ENCODE data around the gene TNFRSF9. TPM values are rescaled to one million over a fixed set of nuclear protein-coding genes. Genes with fewer than 3 reads are reported as not detected.
"Not testable (repeated sequence)": the region's sequence is repeated elsewhere in the genome, so short reads cannot be mapped to it uniquely, and the experiment has no call there.

TNFRSF9 gene
- total RNA-seq, 1 donor from 2014 or later = 57.0 TPM

- Mint-ChIP-seq H3K27me3 (ENCODE audit: insufficient read depth) (peaks cover 2% of the 10 kb centered on the region), H3K36me3 (ENCODE audit: low read depth) (peaks cover 3% of the 10 kb centered on the region), H3K27ac (peak overlapping the region; percentile 95), H3K4me1 (ENCODE audit: low read depth) (peaks cover 41% of the 10 kb centered on the region), H3K9me3 (no peaks in the 10 kb centered on the region), H3K4me3 (peak overlapping the region; percentile 89)
- intact Hi-C loops (cut with micrococcal nuclease) = no loop called here
- DNase-seq (ENCODE audit: low spot score) = no peak
Measured at GRCh38 chr1:7954683-7955082, 14.0 kb upstream of the TNFRSF9 start.

- peaks cover 2% of the 10 kb centered on the region for H3K27me3 Mint-ChIP-seq (ENCODE audit: insufficient read depth)
- peak; percentile 83 for DNase-seq (ENCODE audit: low spot score)
- H3K9me3 Mint-ChIP-seq = no peaks in the 10 kb centered on the region
- H3K36me3 Mint-ChIP-seq (ENCODE audit: low read depth) = peaks cover 3% of the 10 kb centered on the region
- H3K4me3 Mint-ChIP-seq = peak overlapping the region; percentile 89
- H3K27ac Mint-ChIP-seq = peak overlapping the region; percentile 95
- intact Hi-C loops (cut with micrococcal nuclease) = no loop called here
- peaks cover 42% of the 10 kb centered on the region for H3K4me1 Mint-ChIP-seq (ENCODE audit: low read depth)
Measured at GRCh38 chr1:7953850-7954609, 13.4 kb upstream of the TNFRSF9 start.

GRCh38 chr1:7952791-7953190, 12.2 kb upstream of the TNFRSF9 start:
- DNase-seq (ENCODE audit: low spot score); H3K36me3 Mint-ChIP-seq (ENCODE audit: low read depth); intact Hi-C loops (cut with micrococcal nuclease); H3K27ac Mint-ChIP-seq; H3K4me3 Mint-ChIP-seq; H3K27me3 Mint-ChIP-seq (ENCODE audit: insufficient read depth); H3K9me3 Mint-ChIP-seq: not testable (repeated sequence)
- H3K4me1 Mint-ChIP-seq (ENCODE audit: low read depth) = peaks cover 48% of the 10 kb centered on the region

GRCh38 chr1:7948960-7949359, 8.3 kb upstream of the TNFRSF9 start:
- H3K4me1 Mint-ChIP-seq (ENCODE audit: low read depth) = peaks cover 42% of the 10 kb centered on the region
- peak; percentile 38 for DNase-seq (ENCODE audit: low spot score)
- peaks cover 2% of the 10 kb centered on the region for H3K27me3 Mint-ChIP-seq (ENCODE audit: insufficient read depth)
- H3K27ac Mint-ChIP-seq = peak overlapping the region; percentile 81
- intact Hi-C loops (cut with micrococcal nuclease) = loop anchor here (1.0 to 5.0 kb wide), 4 partner anchors 9 to 148 kb away; partner anchors contain the start of gene TNFRSF9
- no peaks in the 10 kb centered on the region for H3K9me3 Mint-ChIP-seq
- H3K36me3 Mint-ChIP-seq (ENCODE audit: low read depth) = no peaks in the 10 kb centered on the region
- H3K4me3 Mint-ChIP-seq = peak overlapping the region; percentile 48

- peaks cover 10% of the 10 kb centered on the region for H3K27me3 Mint-ChIP-seq (ENCODE audit: insufficient read depth)
- H3K4me1 Mint-ChIP-seq (ENCODE audit: low read depth) = peaks cover 58% of the 10 kb centered on the region
- DNase-seq (ENCODE audit: low spot score) = no peak
- peak overlapping the region; percentile 53 for H3K4me3 Mint-ChIP-seq
- no peaks in the 10 kb centered on the region for H3K9me3 Mint-ChIP-seq
- peak overlapping the region; percentile 32 for H3K27ac Mint-ChIP-seq
- intact Hi-C loops (cut with micrococcal nuclease) = no loop called here
- peaks cover 13% of the 10 kb centered on the region for H3K36me3 Mint-ChIP-seq (ENCODE audit: low read depth)
Measured at GRCh38 chr1:7943251-7943650, 2.6 kb upstream of the TNFRSF9 start.

GRCh38 chr1:7942214-7942921, 1.7 kb upstream of the TNFRSF9 start:
- peak overlapping the region; percentile 88 for H3K4me3 Mint-ChIP-seq
- H3K4me1 Mint-ChIP-seq (ENCODE audit: low read depth) = peaks cover 64% of the 10 kb centered on the region
- intact Hi-C loops (cut with micrococcal nuclease) = no loop called here
- DNase-seq (ENCODE audit: low spot score) = no peak
- H3K9me3 Mint-ChIP-seq = no peaks in the 10 kb centered on the region
- H3K27ac Mint-ChIP-seq = peak overlapping the region; percentile 81
- peaks cover 13% of the 10 kb centered on the region for H3K27me3 Mint-ChIP-seq (ENCODE audit: insufficient read depth)
- H3K36me3 Mint-ChIP-seq (ENCODE audit: low read depth) = peaks cover 17% of the 10 kb centered on the region

GRCh38 chr1:7941437-7941793, 776 bp upstream of the TNFRSF9 start:
- H3K27me3 Mint-ChIP-seq (ENCODE audit: insufficient read depth) = peaks cover 13% of the 10 kb centered on the region
- H3K4me1 Mint-ChIP-seq (ENCODE audit: low read depth) = peaks cover 68% of the 10 kb centered on the region
- intact Hi-C loops (cut with micrococcal nuclease) = loop anchor here (2.0 kb wide), 1 partner anchor 21 kb away; no protein-coding TSS in a partner anchor
- peaks cover 20% of the 10 kb centered on the region for H3K36me3 Mint-ChIP-seq (ENCODE audit: low read depth)
- peak overlapping the region; percentile 80 for H3K27ac Mint-ChIP-seq
- H3K9me3 Mint-ChIP-seq = no peaks in the 10 kb centered on the region
- no peak for DNase-seq (ENCODE audit: low spot score)
- H3K4me3 Mint-ChIP-seq = peak overlapping the region; percentile 88

- intact Hi-C loops (cut with micrococcal nuclease) = loop anchor here (1.0 to 2.0 kb wide), 5 partner anchors 9 to 42 kb away; partner anchors contain the start of gene PARK7
- peak overlapping the region; percentile 88 for H3K4me3 Mint-ChIP-seq
- H3K27ac Mint-ChIP-seq = peak overlapping the region; percentile 80
- peaks cover 13% of the 10 kb centered on the region for H3K27me3 Mint-ChIP-seq (ENCODE audit: insufficient read depth)
- H3K4me1 Mint-ChIP-seq (ENCODE audit: low read depth) = peaks cover 73% of the 10 kb centered on the region
- peaks cover 25% of the 10 kb centered on the region for H3K36me3 Mint-ChIP-seq (ENCODE audit: low read depth)
- no peak for DNase-seq (ENCODE audit: low spot score)
- H3K9me3 Mint-ChIP-seq = no peaks in the 10 kb centered on the region
Measured at GRCh38 chr1:7940034-7940433, 605 bp downstream of the TNFRSF9 start.

GRCh38 chr1:7938070-7938469, 2.6 kb downstream of the TNFRSF9 start:
- peaks cover 36% of the 10 kb centered on the region for H3K36me3 Mint-ChIP-seq (ENCODE audit: low read depth)
- H3K9me3 Mint-ChIP-seq = no peaks in the 10 kb centered on the region
- intact Hi-C loops (cut with micrococcal nuclease) = no loop called here
- H3K4me1 Mint-ChIP-seq (ENCODE audit: low read depth) = peaks cover 64% of the 10 kb centered on the region
- peak overlapping the region; percentile 88 for H3K4me3 Mint-ChIP-seq
- H3K27ac Mint-ChIP-seq = no peak overlapping the region
- peaks cover 13% of the 10 kb centered on the region for H3K27me3 Mint-ChIP-seq (ENCODE audit: insufficient read depth)
- no peak for DNase-seq (ENCODE audit: low spot score)

- Mint-ChIP-seq H3K9me3 (no peaks in the 10 kb centered on the region), H3K36me3 (ENCODE audit: low read depth) (peaks cover 40% of the 10 kb centered on the region), H3K4me3 (no peak overlapping the region), H3K27me3 (ENCODE audit: insufficient read depth) (peaks cover 3% of the 10 kb centered on the region), H3K27ac (peak overlapping the region; percentile 45), H3K4me1 (ENCODE audit: low read depth) (peaks cover 43% of the 10 kb centered on the region)
- intact Hi-C loops (cut with micrococcal nuclease) = no loop called here
- DNase-seq (ENCODE audit: low spot score) = no peak
Measured at GRCh38 chr1:7932524-7933138, 8.0 kb downstream of the TNFRSF9 start.

- H3K27ac Mint-ChIP-seq = peak overlapping the region; percentile 89
- H3K36me3 Mint-ChIP-seq (ENCODE audit: low read depth) = peaks cover 44% of the 10 kb centered on the region
- no peaks in the 10 kb centered on the region for H3K9me3 Mint-ChIP-seq
- H3K4me1 Mint-ChIP-seq (ENCODE audit: low read depth) = peaks cover 39% of the 10 kb centered on the region
- intact Hi-C loops (cut with micrococcal nuclease) = no loop called here
- H3K4me3 Mint-ChIP-seq = peak overlapping the region; percentile 56
- H3K27me3 Mint-ChIP-seq (ENCODE audit: insufficient read depth) = peaks cover 6% of the 10 kb centered on the region
- DNase-seq (ENCODE audit: low spot score) = no peak
Measured at GRCh38 chr1:7931446-7931812, 9.2 kb downstream of the TNFRSF9 start.

GRCh38 chr1:7930645-7931445, 9.8 kb downstream of the TNFRSF9 start:
- Mint-ChIP-seq H3K27me3 (ENCODE audit: insufficient read depth) (peaks cover 6% of the 10 kb centered on the region), H3K4me3 (peak overlapping the region; percentile 56), H3K36me3 (ENCODE audit: low read depth) (peaks cover 44% of the 10 kb centered on the region), H3K9me3 (no peaks in the 10 kb centered on the region), H3K27ac (peak overlapping the region; percentile 89), H3K4me1 (ENCODE audit: low read depth) (peaks cover 38% of the 10 kb centered on the region)
- DNase-seq (ENCODE audit: low spot score) = no peak
- intact Hi-C loops (cut with micrococcal nuclease) = loop anchor here (1.0 kb wide), 4 partner anchors 9 to 30 kb away; partner anchors contain the start of genes PARK7 and TNFRSF9

Measured in activated T-helper 1 cell treated with anti-CD3 and anti-CD28 coated beads, Interleukin-12 subunit alpha, Interleukin-12 subunit beta, Interleukin-2, Interleukin-4 antibody, amounts not matched to agents 30 ng/mL and 10 ng/mL and 1 ng/mL, durations not matched to agents 14 hours and 24 hours and 36 hours (primary cell).